H1 (cell line): ENCODE measurements around the gene CDKL5.

ENCODE experiments used
- BRCA1 ChIP-seq: IDR thresholded peaks from 2 replicates; pipeline ENCODE4 v1.6.1; 2012; ENCODE audit warnings: low read depth, low read length, improper control_type of control experiment
- CBX5 ChIP-seq: fragments of 300-800, 300-1000 bp; sonication (generic); IDR thresholded peaks from 2 replicates; pipeline ENCODE4 v1.7.1; 2016; ENCODE audit warnings: antibody characterized with exemption, low read length, low read depth
- CREB1 ChIP-seq: IDR thresholded peaks from 2 replicates; pipeline ENCODE4 v1.6.1; 2012; ENCODE audit warnings: inconsistent platforms
- CTCF ChIP-seq, 3 experiments: IDR thresholded peaks; 1 replicate in 2 of 3; 2 replicates in 1 of 3; pipeline versions ENCODE4 v1.5.1 to v1.6.1; 2011; ENCODE audit warnings: low read length in 3 of 3, mild to moderate bottlenecking in 3 of 3, inconsistent platforms in 2 of 3, low read depth in 1 of 3, moderate library complexity in 1 of 3; ENCODE audit not compliant: insufficient read depth in 1 of 3; ENCODE audit errors: control extremely low read depth in 1 of 3
- EZH2 ChIP-seq: fragments of 200-600 bp; sonication (generic); IDR thresholded peaks from 2 replicates; pipeline ENCODE4 v1.7.1; 2012; ENCODE audit warnings: low read depth, mild to moderate bottlenecking, moderate library complexity, low read length, inconsistent platforms; ENCODE audit not compliant: severe bottlenecking
- JUND ChIP-seq: IDR thresholded peaks from 2 replicates; pipeline ENCODE4 v1.6.1; 2011; ENCODE audit warnings: mild to moderate bottlenecking, improper control_type of control experiment, low read length
- KDM4A ChIP-seq: IDR thresholded peaks from one replicate; pipeline ENCODE4 v1.7.1; 2012; ENCODE audit warnings: low read depth, mild to moderate bottlenecking, moderate library complexity, low read length, inconsistent platforms; ENCODE audit not compliant: severe bottlenecking
- POLR2AphosphoS5 ChIP-seq: IDR thresholded peaks from 2 replicates; pipeline ENCODE4 v1.6.1; 2011; ENCODE audit warnings: low read depth, low read length
- RFX5 ChIP-seq: IDR thresholded peaks from 2 replicates; pipeline ENCODE4 v1.6.1; 2011; ENCODE audit warnings: low read depth, low read length, improper control_type of control experiment, borderline replicate concordance
- SIN3A ChIP-seq, 2 experiments: IDR thresholded peaks in 1 of 2; conservative IDR thresholded peaks in 1 of 2; 2 replicates each; pipeline ENCODE4 v1.6.1; 2011 to 2012; ENCODE audit warnings: low read length in 2 of 2, improper control_type of control experiment in 1 of 2, low read depth in 1 of 2, mild to moderate bottlenecking in 1 of 2
- SIRT6 ChIP-seq: IDR thresholded peaks from one replicate; pipeline ENCODE4 v1.7.1; 2012; ENCODE audit warnings: low read length, inconsistent platforms
- SIX5 ChIP-seq: IDR thresholded peaks from 2 replicates; pipeline ENCODE4 v1.6.1; 2011; ENCODE audit warnings: mild to moderate bottlenecking, low read depth, low read length
- SP2 ChIP-seq: IDR thresholded peaks from 2 replicates; pipeline ENCODE4 v1.6.1; 2012; ENCODE audit warnings: mild to moderate bottlenecking, low read length, inconsistent platforms
- TAF1 ChIP-seq: IDR thresholded peaks from 2 replicates; pipeline ENCODE4 v1.6.1; 2011; ENCODE audit warnings: mild to moderate bottlenecking, low read depth, low read length

GRCh38 chrX:18681996-18682395 lies 256.6 kb downstream of the CDKL5 start:
- TF ChIP-seq CTCF (IDR thresholded peaks at IDR 0.05; ENCODE audit: control extremely low read depth in 1 of 3, insufficient read depth in 1 of 3, low read depth in 1 of 3, low read length in 3 of 3): no peak
- no peak for TF ChIP-seq CBX5
- TF ChIP-seq JUND: no peak
- no peak for TF ChIP-seq EZH2
- no peak for TF ChIP-seq SIRT6
- no peak for TF ChIP-seq KDM4A
- no peak for TF ChIP-seq CREB1
- no peak for TF ChIP-seq RFX5
- TF ChIP-seq SIN3A (conservative IDR thresholded peaks at IDR 0.05 in 1 of 2, IDR thresholded peaks at IDR 0.05 in 1 of 2; ENCODE audit: low read depth in 1 of 2, low read length in 2 of 2): no peak
- TF ChIP-seq SIX5: no peak
- TF ChIP-seq BRCA1: no peak
- TF ChIP-seq TAF1: no peak
- TF ChIP-seq SP2: no peak
- no peak for TF ChIP-seq POLR2AphosphoS5
